Embryonic facial prominence (tissue), 1 donor: Measurements from ENCODE around the gene MBP.

Experiments used
- DNase-seq: peaks from one replicate; pipeline ENCODE4 v3.0.0-alpha.2; 2016; ENCODE audit errors: extremely low spot score

MBP gene

GRCh38 chr18:77133835-77134496, 1.4 kb upstream of the MBP start:
- DNase-seq: no peak

GRCh38 chr18:77133051-77133834, 660 bp upstream of the MBP start:
- DNase-seq: no peak

GRCh38 chr18:77131652-77132368, 773 bp downstream of the MBP start:
- no peak for DNase-seq

GRCh38 chr18:77131100-77131651, 1.4 kb downstream of the MBP start:
- DNase-seq: no peak

GRCh38 chr18:77130229-77131099, 2.1 kb downstream of the MBP start:
- DNase-seq: no peak

- no peak for DNase-seq
Measured at GRCh38 chr18:77129150-77129551, 3.4 kb downstream of the MBP start.

GRCh38 chr18:77127769-77128671, 4.6 kb downstream of the MBP start:
- DNase-seq: no peak

- DNase-seq: no peak
Measured at GRCh38 chr18:77124452-77124922, 8.1 kb downstream of the MBP start.

GRCh38 chr18:77123320-77124231, 9.0 kb downstream of the MBP start:
- DNase-seq: no peak

GRCh38 chr18:77121523-77121922, 11.1 kb downstream of the MBP start:
- DNase-seq: no peak

- no peak for DNase-seq
Measured at GRCh38 chr18:77119851-77120491, 12.6 kb downstream of the MBP start.

- no peak for DNase-seq
Measured at GRCh38 chr18:77119101-77119850, 13.3 kb downstream of the MBP start.

GRCh38 chr18:77118256-77119090, 14.1 kb downstream of the MBP start:
- no peak for DNase-seq

- no peak for DNase-seq
Measured at GRCh38 chr18:77116201-77117080, 16.1 kb downstream of the MBP start.

GRCh38 chr18:77115192-77115953, 17.2 kb downstream of the MBP start:
- no peak for DNase-seq
